HG03060 (cell line): ENCODE data around the gene RNU1-2.
"Not testable (repeated sequence)": the region's sequence is repeated elsewhere in the genome, so short reads cannot be mapped to it uniquely, and the experiment has no call there.

ENCODE experiments used
- ATAC-seq: cut with Tn5 transposase; IDR thresholded peaks from one replicate; pipeline ENCODE4 v1.9.1; 2021; ENCODE audit warnings: low read depth, moderate number of reproducible peaks; ENCODE audit not compliant: unreplicated experiment

RNU1-2 gene

DNA sequence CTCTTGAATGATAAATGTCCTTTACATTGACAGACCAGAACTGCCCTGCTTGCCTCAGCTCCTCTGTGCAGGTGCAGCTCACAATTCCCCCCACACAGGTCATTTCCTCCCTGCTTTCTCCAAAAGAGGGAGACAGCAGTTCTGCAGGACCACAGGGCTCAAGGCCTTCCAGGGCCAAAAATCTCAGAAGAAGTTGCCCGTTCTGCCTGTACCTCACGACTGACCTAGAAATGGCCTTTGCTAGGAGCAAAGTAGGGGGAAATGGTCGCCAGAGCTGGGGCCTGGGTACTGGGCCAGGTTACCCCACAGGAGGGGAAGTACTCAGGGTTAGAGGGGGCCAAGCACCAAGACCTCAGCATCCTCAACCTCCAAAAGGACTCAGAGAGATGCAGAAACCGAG is 11.1 kb downstream of the RNU1-2 start:
- ATAC-seq, result no peak

- no peak for ATAC-seq
Observed at GRCh38 chr1:16907870-16908758, 12.3 kb downstream of the RNU1-2 start.

GRCh38 chr1:16911851-16912721 is 16.3 kb downstream of the RNU1-2 start:
- not testable (repeated sequence) for ATAC-seq

DNA sequence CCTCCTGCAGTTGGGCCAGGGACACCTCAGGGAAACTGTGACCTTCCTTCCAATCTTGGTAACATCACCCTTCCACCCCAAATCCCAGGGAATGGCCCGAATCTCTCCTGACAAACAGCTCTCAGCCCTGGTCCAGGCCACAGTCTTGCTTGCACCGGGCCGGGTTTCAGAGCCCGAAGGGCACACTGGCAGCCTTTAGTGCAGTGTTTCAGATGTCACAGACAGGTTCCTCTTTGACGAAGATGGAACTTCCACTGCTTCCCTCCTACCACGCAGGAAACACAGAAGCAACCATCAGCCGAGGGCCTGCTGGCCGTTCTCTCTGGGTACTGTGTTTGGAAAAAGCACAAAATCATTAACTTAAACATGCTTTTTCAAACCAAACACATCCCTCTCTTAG is 17.0 kb downstream of the RNU1-2 start:
- ATAC-seq, result not testable (repeated sequence)

- no peak for ATAC-seq
Observed at GRCh38 chr1:16913181-16913832, 17.5 kb downstream of the RNU1-2 start.

DNA sequence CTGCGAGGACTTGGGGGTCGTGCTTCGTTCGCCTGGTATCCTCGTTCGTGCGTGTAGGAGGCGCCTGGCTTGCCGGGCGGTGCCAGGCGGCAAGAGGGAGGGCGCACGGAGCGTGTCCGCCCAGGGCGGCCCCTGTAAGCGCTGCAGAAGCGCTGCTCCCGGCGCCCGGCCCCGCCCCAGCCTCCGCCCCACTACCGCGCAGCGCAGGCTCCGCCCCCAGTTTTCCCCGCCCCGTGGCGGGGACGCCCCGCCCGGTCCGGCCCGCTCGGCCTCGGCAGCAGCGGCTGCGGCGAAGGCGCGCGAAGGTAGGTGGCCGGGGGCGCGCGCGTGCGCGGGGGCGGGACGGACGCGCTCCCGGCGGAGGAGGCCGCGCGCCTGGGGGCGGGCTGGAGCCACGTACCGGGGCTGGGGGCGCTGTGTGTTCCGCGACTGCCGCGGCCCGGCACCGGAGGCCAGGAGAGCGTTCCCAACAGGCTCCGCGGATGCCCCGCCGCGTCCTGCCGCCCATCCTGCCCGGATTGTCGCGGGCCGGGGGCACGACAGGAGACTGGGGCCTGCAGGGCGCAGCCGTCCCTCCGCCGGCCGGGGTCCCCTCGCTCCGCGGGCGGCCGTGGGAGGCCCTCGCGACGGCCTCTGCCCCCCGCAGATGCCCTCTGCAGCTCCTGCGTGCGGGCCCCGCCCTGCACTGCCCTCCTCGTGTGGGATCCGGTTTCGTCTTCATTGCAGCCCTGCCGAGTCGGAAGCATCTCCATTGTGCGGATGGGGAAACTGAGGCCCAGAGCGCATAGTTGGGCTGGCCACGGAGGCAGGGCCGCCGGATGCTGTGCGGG is 18.3 kb downstream of the RNU1-2 start:
- ATAC-seq, result peak; percentile 35

- not testable (repeated sequence) for ATAC-seq
Observed at GRCh38 chr1:16914928-16915626, 19.3 kb downstream of the RNU1-2 start.

- no peak for ATAC-seq
Observed at GRCh38 chr1:16915627-16915973, 19.8 kb downstream of the RNU1-2 start.

GRCh38 chr1:16916036-16916880 is 20.5 kb downstream of the RNU1-2 start:
- ATAC-seq, result not testable (repeated sequence)

DNA sequence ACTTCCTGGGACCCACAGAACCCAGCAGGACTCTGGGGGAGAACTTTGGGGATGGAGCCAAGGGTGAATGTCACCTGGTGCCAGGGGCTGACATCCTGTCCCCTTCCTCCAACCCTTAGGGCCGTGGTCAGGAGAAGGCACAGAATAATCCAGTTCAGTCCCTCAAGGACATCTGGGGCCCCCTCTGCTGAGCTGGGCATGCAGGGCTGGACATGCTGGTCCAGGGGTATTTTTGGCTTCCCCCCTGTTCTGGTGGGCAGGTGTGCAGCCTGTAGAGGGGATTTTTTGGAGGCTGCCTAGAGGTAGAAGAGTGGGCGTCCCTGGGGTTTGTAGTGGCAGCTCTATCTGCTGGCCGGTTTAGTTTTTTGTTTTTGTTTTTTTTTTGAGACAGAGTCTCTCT is 22.6 kb downstream of the RNU1-2 start:
- no peak for ATAC-seq

DNA sequence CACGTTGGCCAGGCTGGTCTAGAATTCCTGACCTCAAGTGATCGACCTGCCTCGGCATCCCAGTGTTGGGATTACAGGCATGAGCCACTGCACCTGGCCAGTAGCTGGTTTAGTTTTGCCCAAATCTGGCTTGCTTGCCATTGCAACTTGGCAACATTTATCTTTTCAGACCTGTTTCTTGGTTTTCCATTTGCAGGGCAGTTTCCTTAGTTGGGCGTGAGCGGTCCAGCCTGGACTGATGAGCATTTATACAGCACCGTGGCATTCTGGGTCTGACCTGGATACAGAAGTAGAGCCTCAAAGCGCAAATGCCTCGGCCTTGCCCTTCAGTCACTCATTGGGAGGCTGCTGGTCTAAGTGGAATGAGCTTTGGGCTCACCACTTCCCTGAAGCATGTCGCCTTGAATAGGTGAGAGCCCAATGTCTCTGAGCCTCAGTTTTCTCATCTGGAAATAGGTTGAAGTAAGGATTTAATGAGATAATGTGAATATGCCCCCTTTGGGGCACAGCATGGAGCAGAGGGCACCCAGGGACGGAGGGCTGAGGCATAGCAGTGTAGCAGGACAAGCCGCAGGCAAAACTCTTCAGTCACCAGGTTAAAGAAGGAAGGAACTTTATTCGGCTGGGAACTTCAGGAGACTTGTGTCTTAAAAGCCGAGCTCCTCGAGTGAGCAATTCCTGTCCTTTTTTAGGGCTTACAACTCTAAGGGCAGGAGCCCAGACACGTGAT is 23.3 kb downstream of the RNU1-2 start:
- ATAC-seq, result not testable (repeated sequence)

GRCh38 chr1:16920951-16921350 is 25.2 kb downstream of the RNU1-2 start:
- ATAC-seq, result no peak

- no peak for ATAC-seq
Observed at GRCh38 chr1:16921391-16922185, 25.8 kb downstream of the RNU1-2 start, which contains the start of gene CROCC. Gene CROCC (plus strand): TSS chr1:16921931. CDS start chr1:16922019, 88 bp downstream.

DNA sequence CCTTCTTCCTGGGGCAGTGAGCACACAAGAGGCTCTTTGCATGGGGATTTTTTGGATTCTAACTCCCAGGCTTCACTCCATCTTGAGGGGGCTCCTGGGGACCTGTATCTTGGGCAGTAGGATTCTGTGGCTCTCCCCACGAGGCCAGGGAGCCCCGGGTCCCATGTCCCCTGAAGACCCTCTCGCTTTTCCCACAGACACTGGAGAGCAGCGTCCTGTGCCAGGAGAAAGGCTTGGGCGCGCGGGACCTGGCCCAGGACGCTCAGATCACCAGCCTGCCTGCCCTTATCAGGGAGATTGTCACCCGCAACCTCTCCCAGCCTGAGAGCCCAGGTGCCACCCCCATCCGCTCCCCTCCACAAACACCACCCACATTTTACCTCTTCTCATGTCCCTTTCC is 26.7 kb downstream of the RNU1-2 start:
- ATAC-seq, result no peak

DNA sequence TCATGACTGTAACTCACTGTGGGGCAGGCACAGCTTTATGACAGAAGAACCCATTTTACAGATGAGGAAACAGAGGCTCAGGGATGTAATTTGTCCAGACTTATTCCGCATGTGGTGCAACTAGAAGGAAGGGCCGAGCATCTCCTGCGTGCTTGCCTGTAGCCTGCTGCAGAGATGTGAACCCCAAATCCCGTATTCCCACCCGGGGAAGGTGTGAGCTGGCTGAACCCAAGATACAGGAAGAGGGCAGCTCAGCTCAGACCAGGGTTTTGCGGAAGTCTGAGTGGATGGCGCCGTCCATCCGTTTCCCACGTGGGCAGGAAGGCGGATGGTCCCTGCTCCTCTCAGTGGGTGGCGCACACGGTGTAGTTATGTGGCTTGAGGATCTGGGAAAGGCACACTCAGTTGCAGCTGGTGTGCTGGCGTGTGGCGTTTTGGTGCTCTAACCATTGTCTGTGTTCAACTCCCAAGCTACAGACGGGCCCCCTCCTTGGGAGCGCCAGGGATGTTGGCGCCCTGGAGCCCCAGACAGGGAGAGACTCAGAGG is 27.2 kb downstream of the RNU1-2 start:
- ATAC-seq, result no peak

- no peak for ATAC-seq
Observed at GRCh38 chr1:16924216-16924918, 28.6 kb downstream of the RNU1-2 start.
